Measurements from ENCODE around the gene MYG1.

The MYG1 gene

GRCh38 chr12:53277981-53278380 lies 21.5 kb upstream of the MYG1 start:
- TF ChIP-seq CTCF (IDR thresholded peaks at IDR 0.05): no peak
- Histone ChIP-seq H3K4me1 (ENCODE audit: control insufficient read depth in 1 of 2, insufficient read depth in 1 of 2, low read depth in 1 of 2, low read length in 1 of 2) (peaks cover 8 to 10% of the 10 kb centered on the region in 2 experiments), H3K27me3 (no peaks in the 10 kb centered on the region), H3K27ac (no peak overlapping the region), H3K4me3 (ENCODE audit: low read depth in 1 of 2, low read length in 1 of 2) (no peak overlapping the region), H3K36me3 (peaks cover 35% of the 10 kb centered on the region), H3K9me3 (no peaks in the 10 kb centered on the region)

- Histone ChIP-seq H3K27ac (no peak overlapping the region), H3K4me3 (ENCODE audit: low read depth in 1 of 2, low read length in 1 of 2) (no peak overlapping the region), H3K4me1 (ENCODE audit: control insufficient read depth in 1 of 2, insufficient read depth in 1 of 2, low read depth in 1 of 2, low read length in 1 of 2) (peaks cover 8 to 10% of the 10 kb centered on the region in 2 experiments), H3K9me3 (no peaks in the 10 kb centered on the region), H3K36me3 (peaks cover 39% of the 10 kb centered on the region), H3K27me3 (no peaks in the 10 kb centered on the region)
- TF ChIP-seq CTCF (IDR thresholded peaks at IDR 0.05): no peak
Measured at GRCh38 chr12:53279283-53279869, 20.1 kb upstream of the MYG1 start.

GRCh38 chr12:53279888-53280498 lies 19.5 kb upstream of the MYG1 start:
- H3K9me3 ChIP-seq: no peaks in the 10 kb centered on the region
- H3K27me3 ChIP-seq: no peaks in the 10 kb centered on the region
- no peak overlapping the region for H3K27ac ChIP-seq
- H3K36me3 ChIP-seq: peaks cover 35% of the 10 kb centered on the region
- H3K4me3 ChIP-seq (ENCODE audit: low read depth in 1 of 2, low read length in 1 of 2): no peak overlapping the region
- no peak for TF ChIP-seq CTCF (IDR thresholded peaks at IDR 0.05)
- H3K4me1 ChIP-seq (ENCODE audit: control insufficient read depth in 1 of 2, insufficient read depth in 1 of 2, low read depth in 1 of 2, low read length in 1 of 2): peaks cover 10 to 12% of the 10 kb centered on the region in 2 experiments

- no peak for TF ChIP-seq CTCF (IDR thresholded peaks at IDR 0.05)
- peaks cover 40% of the 10 kb centered on the region for H3K36me3 ChIP-seq
- H3K9me3 ChIP-seq: no peaks in the 10 kb centered on the region
- no peak overlapping the region for H3K4me3 ChIP-seq (ENCODE audit: low read depth in 1 of 2, low read length in 1 of 2)
- H3K4me1 ChIP-seq (ENCODE audit: control insufficient read depth in 1 of 2, insufficient read depth in 1 of 2, low read depth in 1 of 2, low read length in 1 of 2): peaks cover 19 to 20% of the 10 kb centered on the region in 2 experiments
- H3K27me3 ChIP-seq: no peaks in the 10 kb centered on the region
- peak overlapping the region; percentile 76 for H3K27ac ChIP-seq
Measured at GRCh38 chr12:53286448-53286847, 13.0 kb upstream of the MYG1 start.

- peaks cover 19 to 20% of the 10 kb centered on the region in 2 experiments for H3K4me1 ChIP-seq (ENCODE audit: control insufficient read depth in 1 of 2, insufficient read depth in 1 of 2, low read depth in 1 of 2, low read length in 1 of 2)
- peak; percentile 52 for TF ChIP-seq CTCF (IDR thresholded peaks at IDR 0.05)
- no peaks in the 10 kb centered on the region for H3K9me3 ChIP-seq
- no peak overlapping the region for H3K4me3 ChIP-seq (ENCODE audit: low read depth in 1 of 2, low read length in 1 of 2)
- no peaks in the 10 kb centered on the region for H3K27me3 ChIP-seq
- H3K36me3 ChIP-seq: peaks cover 40% of the 10 kb centered on the region
- H3K27ac ChIP-seq: no peak overlapping the region
Measured at GRCh38 chr12:53287741-53288216, 11.7 kb upstream of the MYG1 start.

All from neutrophil (primary cell).